Heart left ventricle (tissue), 16 donors: ENCODE results near the gene TNFRSF13B. TPM values are rescaled to one million over a fixed set of nuclear protein-coding genes. Genes with fewer than 3 reads are reported as not detected.
"Not testable (repeated sequence)": the region's sequence is repeated elsewhere in the genome, so short reads cannot be mapped to it uniquely, and the experiment has no call there.

Experiments
- ATAC-seq, 4 donors: fragments of 200-7000 bp; cut with Tn5 transposase; one replicate each; pipeline ENCODE4 v1.9.1; 2020 to 2022; ENCODE audit warnings: moderate library complexity in 4 of 4, mild to moderate bottlenecking in 3 of 4, moderate number of reproducible peaks in 1 of 4
- DNase-seq, 5 donors: peaks; one replicate each; pipeline ENCODE4 v3.0.0-alpha.2; 2020
- H3K27ac ChIP-seq, 12 donors: fragments of 200-600 bp; sonication (generic) in 4 of 12; one replicate each; pipeline versions ENCODE4 v1.5.0 to v1.8.0; 2016 to 2022; ENCODE audit warnings: mild to moderate bottlenecking in 2 of 12
- H3K27me3 ChIP-seq, 9 donors: fragments of 200-600 bp; sonication (generic) in 2 of 9; one replicate each; pipeline versions ENCODE4 v1.5.1 to v1.8.0; 2016 to 2022; ENCODE audit warnings: mild to moderate bottlenecking in 3 of 9
- H3K36me3 ChIP-seq, 9 donors: fragments of 200-600 bp; sonication (generic) in 2 of 9; one replicate each; pipeline versions ENCODE4 v1.5.0 to v1.8.0; 2018 to 2022; ENCODE audit warnings: mild to moderate bottlenecking in 2 of 9
- H3K4me1 ChIP-seq, 12 donors: fragments of 200-600 bp; sonication (generic) in 4 of 12; one replicate each; pipeline versions ENCODE4 v1.5.0 to v1.8.0; 2016 to 2022; ENCODE audit warnings: mild to moderate bottlenecking in 3 of 12
- H3K4me3 ChIP-seq, 12 donors: fragments of 200-600 bp; sonication (generic) in 4 of 12; one replicate each; pipeline versions ENCODE4 v1.5.0 to v1.8.0; 2017 to 2022; ENCODE audit warnings: mild to moderate bottlenecking in 9 of 12, moderate library complexity in 4 of 12
- H3K9me3 ChIP-seq, 12 donors: fragments of 200-600 bp; sonication (generic) in 4 of 12; one replicate each; pipeline versions ENCODE4 v1.5.0 to v1.8.0; 2016 to 2022; ENCODE audit warnings: mild to moderate bottlenecking in 1 of 12
- CTCF ChIP-seq, 12 donors: fragments of 200-600 bp; sonication (generic) in 4 of 12; IDR thresholded peaks; one replicate each; pipeline versions ENCODE4 v1.5.0 to v1.8.0; 2018 to 2022; ENCODE audit warnings: antibody characterized with exemption in 12 of 12, mild to moderate bottlenecking in 5 of 12
- POLR2A ChIP-seq, 2 donors: fragments of 450-650 bp; IDR thresholded peaks; one replicate each; pipeline ENCODE4 v1.6.1; 2017; ENCODE audit warnings: antibody characterized with exemption in 2 of 2, mild to moderate bottlenecking in 2 of 2, moderate library complexity in 2 of 2
- WGBS, 4 donors: extraction: QIAGEN DNeasy Blood & Tissue Kit in 2 of 4; methylation state at CpG; one replicate each; pipeline versions ENCODE4 v1.1.5 to v1.1.7; 2013 to 2018; 5-methylcytosine and 5-hydroxymethylcytosine counted together
- intact Hi-C, 10 donors: fragments of 100-400 bp; cut with DNase I; formaldehyde crosslinking; loops; one replicate each; pipeline versions ENCODE4 v1.11.1 to v1.14.2; 2022
- polyA plus RNA-seq, 2 donors: library from polyadenylated mRNA; stranded (reverse); fragments of 200-250 nt; gene quantifications; one replicate each; pipeline ENCODE4 v1.2.3, GENCODE V29; 2013
- total RNA-seq, 9 donors: library from RNA; depleted of rRNA in 2 of 9; stranded (reverse); fragments of >200 nt in 2 of 9; fragmentation: NEBNext Ultra II Directional in 3 of 9; extraction: Animal tissue kit (Norgen Biotek cat#: 25700) in 3 of 9; gene quantifications; one replicate each; pipeline versions ENCODE4 v1.1.0 to v1.2.4, GENCODE V29; 2016 to 2023
- donor health status: ischemic (EF 13 %, LVEDD 7.1; RV severe dilation, severe dysfunction).
- donor health status: healthy with polysubstance abuse.
- donor health status: DM: no; HTN: yes; CAD: no.
- donor health status: DM: no; HTN: no; CAD: no.
- donor health status: ischemic (EF 25% LVEDD 6.9; RV normal size, moderate dysfunction).
- donor health status: ischemic (EF 25% LVEDD 5.7; RV mildly dilated, moderate dysfunction).
- donor health status: healthy.
- donor health status: DM: yes; HTN: yes; CAD: no.
- donor health status: ischemic (EF 35%, LVEDD 5.7; RV mildly dilated, moderate dysfunction).
- donor health status: nonischemic (EF 11% LVEDD 7.7; RV severe dilation, severe dysfunction).
- donor health status: DM: yes; HTN: yes; CAD: no.
- donor health status: PGD.
- donor health status: ischemic (EF 29% LVEDD 5.4; RV normal size, mild dysfunction).
- donor health status: nonischemic (EF 23%, LVEDD 6.1; RV moderate dilation, normal function).

The TNFRSF13B gene
- total and polyA plus RNA-seq, 11 donors: not detected

- intact Hi-C loops: no loop called here
- ATAC-seq: no peak
- Histone ChIP-seq H3K4me3 (no peak overlapping the region), H3K27ac (no peak overlapping the region), H3K27me3 (no peaks in the 10 kb centered on the region), H3K4me1 (peaks cover 0 to 22% (median 18%) of the 10 kb centered on the region in 12 donors), H3K36me3 (no peaks in the 10 kb centered on the region), H3K9me3 (no peaks in the 10 kb centered on the region)
- 95 to 100% (median 96%) methylated on average over 8 of the region's 8 CpGs for WGBS, 4 donors
- no peak for TF ChIP-seq CTCF (IDR thresholded peaks at IDR 0.05)
- TF ChIP-seq POLR2A (IDR thresholded peaks at IDR 0.05): no peak
- peak in 2 of 5 donors; percentile 11 to 29 for DNase-seq
Measured at GRCh38 chr17:17017343-17018014, 45.6 kb upstream of the TNFRSF13B start.

GRCh38 chr17:17016199-17017197 lies 44.6 kb upstream of the TNFRSF13B start:
- 82 to 86% (median 84%) methylated on average over 8 of the region's 8 CpGs for WGBS, 4 donors
- ATAC-seq, H3K36me3 ChIP-seq, H3K4me3 ChIP-seq, intact Hi-C loops, H3K27me3 ChIP-seq, H3K27ac ChIP-seq, H3K9me3 ChIP-seq: not testable (repeated sequence)
- peaks cover 0 to 16% (median 9%) of the 10 kb centered on the region in 12 donors for H3K4me1 ChIP-seq
- DNase-seq: peak in 1 of 5 donors; percentile 13

- intact Hi-C loops: no loop called here
- no peaks in the 10 kb centered on the region for H3K36me3 ChIP-seq
- no peak overlapping the region for H3K4me3 ChIP-seq
- H3K9me3 ChIP-seq: no peaks in the 10 kb centered on the region
- no peak for ATAC-seq
- H3K4me1 ChIP-seq: peaks cover 0 to 12% (median 0%) of the 10 kb centered on the region in 12 donors
- no peak for TF ChIP-seq POLR2A (IDR thresholded peaks at IDR 0.05)
- TF ChIP-seq CTCF (IDR thresholded peaks at IDR 0.05): no peak
- no peaks in the 10 kb centered on the region for H3K27me3 ChIP-seq
- H3K27ac ChIP-seq: no peak overlapping the region
- DNase-seq: peak in 1 of 5 donors; percentile 1
- 95 to 97% (median 96%) methylated on average over 6 of the region's 6 CpGs for WGBS, 4 donors
Measured at GRCh38 chr17:17015230-17015629, 43.3 kb upstream of the TNFRSF13B start.

- intact Hi-C loops, H3K36me3 ChIP-seq, H3K9me3 ChIP-seq, H3K27me3 ChIP-seq, ATAC-seq, H3K27ac ChIP-seq, H3K4me3 ChIP-seq: not testable (repeated sequence)
- WGBS, 4 donors: 85 to 92% (median 88%) methylated on average over 9 of the region's 9 CpGs
- H3K4me1 ChIP-seq: peaks cover 0 to 12% (median 0%) of the 10 kb centered on the region in 12 donors
- peak in 1 of 5 donors; percentile 13 for DNase-seq
Measured at GRCh38 chr17:17014748-17015124, 42.8 kb upstream of the TNFRSF13B start.

GRCh38 chr17:17013828-17014747 lies 42.2 kb upstream of the TNFRSF13B start:
- H3K9me3 ChIP-seq, intact Hi-C loops, H3K36me3 ChIP-seq, ATAC-seq, H3K4me3 ChIP-seq, H3K27ac ChIP-seq, H3K27me3 ChIP-seq: not testable (repeated sequence)
- 82 to 92% (median 91%) methylated on average over 9 to 14 of the region's 14 CpGs for WGBS, 4 donors
- H3K4me1 ChIP-seq: peaks cover 0 to 12% (median 0%) of the 10 kb centered on the region in 12 donors
- peak in 1 of 5 donors; percentile 15 for DNase-seq

GRCh38 chr17:17011043-17011907 lies 39.4 kb upstream of the TNFRSF13B start:
- peak in 1 of 5 donors; percentile 37 for DNase-seq
- 29 to 60% (median 50%) methylated on average over 1 to 6 of the region's 12 CpGs; no CpG with 5 or more reads in 1 of the 4 donors for WGBS, 4 donors
- H3K9me3 ChIP-seq, H3K4me1 ChIP-seq, H3K27me3 ChIP-seq, H3K4me3 ChIP-seq, H3K36me3 ChIP-seq, intact Hi-C loops: not testable (repeated sequence)
- H3K27ac ChIP-seq: peak overlapping the region in 1 of 12 donors; percentile 8
- ATAC-seq: peak in 3 of 4 donors; percentile 6 to 55 (median 39)

GRCh38 chr17:17010545-17011034 lies 38.7 kb upstream of the TNFRSF13B start:
- peak; percentile 28 to 86 (median 62) for ATAC-seq
- intact Hi-C loops: not testable (repeated sequence)
- DNase-seq: peak in 2 of 5 donors; percentile 57 to 62

More at GRCh38 chr17:17010545-17011034, 38.7 kb upstream of the TNFRSF13B start:
- H3K27me3 ChIP-seq, H3K4me1 ChIP-seq, H3K9me3 ChIP-seq, H3K36me3 ChIP-seq, H3K4me3 ChIP-seq: not testable (repeated sequence)
- 51 to 58% methylated on average over 5 of the region's 12 CpGs; no CpG with 5 or more reads in 2 of the 4 donors for WGBS, 4 donors
- peak overlapping the region in 1 of 12 donors; percentile 8 for H3K27ac ChIP-seq
